GM12891 (cell line): Measurements from ENCODE around the gene TLX2.

Source experiments
- DNase-seq: peaks from one replicate; pipeline ENCODE4 v3.0.0; 2011; ENCODE audit warnings: low spot score; ENCODE audit not compliant: insufficient read length
- FAIRE-seq: peaks from 2 replicates; lab custom pipeline; 2011; peaks lifted over from hg19 to GRCh38; lab: Jason Lieb, UNC
- PAX5 ChIP-seq: IDR thresholded peaks from 2 replicates; pipeline ENCODE4 v1.6.1; 2011; ENCODE audit warnings: low read length, moderate library complexity, mild to moderate bottlenecking; ENCODE audit not compliant: insufficient read depth, severe bottlenecking
- POLR2A ChIP-seq: IDR thresholded peaks from 2 replicates; pipeline ENCODE4 v1.6.1; 2011; ENCODE audit warnings: low read depth, low read length, control low read depth
- POLR2AphosphoS5 ChIP-seq: IDR thresholded peaks from 2 replicates; pipeline ENCODE4 v1.6.1; 2011; ENCODE audit warnings: low read depth, low read length, control low read depth
- POU2F2 ChIP-seq: IDR thresholded peaks from 2 replicates; pipeline ENCODE4 v1.6.1; 2011; ENCODE audit warnings: low read depth, mild to moderate bottlenecking, control low read depth, low read length, moderate library complexity
- SPI1 ChIP-seq: IDR thresholded peaks from 2 replicates; pipeline ENCODE4 v1.6.1; 2011; ENCODE audit warnings: low read depth, low read length, control low read depth
- TAF1 ChIP-seq: IDR thresholded peaks from 2 replicates; pipeline ENCODE4 v1.6.1; 2011; ENCODE audit warnings: low read depth, low read length, control low read depth

Gene TLX2

DNA sequence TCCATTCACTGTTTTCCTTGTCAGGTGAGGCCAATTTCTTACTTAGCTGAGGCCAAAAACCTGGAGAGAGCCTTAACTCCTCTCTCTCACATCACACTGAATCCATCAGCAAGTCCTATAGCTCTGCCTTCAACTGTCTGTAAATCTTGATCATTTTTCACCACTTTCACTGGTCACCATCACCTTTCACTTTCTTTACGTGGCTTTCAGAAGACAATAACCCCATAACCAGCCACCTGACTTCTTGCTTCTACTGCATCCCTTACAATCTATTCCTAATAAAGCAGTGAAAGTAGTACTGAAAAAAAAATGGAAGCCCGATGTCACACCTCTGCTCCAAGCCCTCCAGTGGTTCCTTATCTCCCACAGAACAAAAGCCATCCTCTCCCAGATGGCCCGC is 31.8 kb downstream of the TLX2 start:
- DNase-seq (no peak), FAIRE-seq (no peak)
- TF ChIP-seq POLR2AphosphoS5 = no peak
- no peak for TF ChIP-seq TAF1
- TF ChIP-seq POU2F2 = no peak
- TF ChIP-seq POLR2A = no peak
- TF ChIP-seq PAX5 = no peak
- no peak for TF ChIP-seq SPI1

DNA sequence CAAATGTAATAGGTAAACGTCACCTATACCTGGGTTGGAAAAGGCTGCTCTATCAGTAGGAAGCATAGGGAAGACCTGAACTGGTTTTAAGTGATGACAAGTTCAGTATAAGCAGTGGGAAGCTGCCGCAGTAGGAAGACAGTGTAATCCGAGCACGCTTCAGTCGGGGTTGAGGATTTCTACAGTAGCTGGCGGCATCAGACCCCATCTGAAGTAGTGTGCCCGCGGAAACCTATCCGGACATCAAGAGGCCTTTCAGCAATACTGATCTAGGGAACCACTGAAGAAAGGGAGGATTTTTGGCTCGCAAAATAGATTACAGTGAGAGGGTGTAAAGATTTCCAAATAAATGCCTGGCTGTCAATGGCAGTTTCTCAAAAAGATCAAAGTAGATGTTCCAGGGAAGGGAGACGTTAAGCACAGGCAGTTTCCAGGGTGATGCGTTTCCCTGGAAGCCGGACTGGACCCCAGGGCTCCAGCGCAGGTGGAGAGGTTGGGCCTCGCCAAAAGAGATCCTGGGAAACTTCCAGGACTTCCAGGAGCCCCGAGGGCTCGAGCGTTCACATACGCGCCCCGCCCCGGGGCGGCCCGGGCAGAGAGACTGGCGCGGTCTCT is 34.1 kb downstream of the TLX2 start:
- no peak for TF ChIP-seq SPI1
- no peak for TF ChIP-seq TAF1
- DNase-seq = no peak
- no peak for FAIRE-seq

DNA sequence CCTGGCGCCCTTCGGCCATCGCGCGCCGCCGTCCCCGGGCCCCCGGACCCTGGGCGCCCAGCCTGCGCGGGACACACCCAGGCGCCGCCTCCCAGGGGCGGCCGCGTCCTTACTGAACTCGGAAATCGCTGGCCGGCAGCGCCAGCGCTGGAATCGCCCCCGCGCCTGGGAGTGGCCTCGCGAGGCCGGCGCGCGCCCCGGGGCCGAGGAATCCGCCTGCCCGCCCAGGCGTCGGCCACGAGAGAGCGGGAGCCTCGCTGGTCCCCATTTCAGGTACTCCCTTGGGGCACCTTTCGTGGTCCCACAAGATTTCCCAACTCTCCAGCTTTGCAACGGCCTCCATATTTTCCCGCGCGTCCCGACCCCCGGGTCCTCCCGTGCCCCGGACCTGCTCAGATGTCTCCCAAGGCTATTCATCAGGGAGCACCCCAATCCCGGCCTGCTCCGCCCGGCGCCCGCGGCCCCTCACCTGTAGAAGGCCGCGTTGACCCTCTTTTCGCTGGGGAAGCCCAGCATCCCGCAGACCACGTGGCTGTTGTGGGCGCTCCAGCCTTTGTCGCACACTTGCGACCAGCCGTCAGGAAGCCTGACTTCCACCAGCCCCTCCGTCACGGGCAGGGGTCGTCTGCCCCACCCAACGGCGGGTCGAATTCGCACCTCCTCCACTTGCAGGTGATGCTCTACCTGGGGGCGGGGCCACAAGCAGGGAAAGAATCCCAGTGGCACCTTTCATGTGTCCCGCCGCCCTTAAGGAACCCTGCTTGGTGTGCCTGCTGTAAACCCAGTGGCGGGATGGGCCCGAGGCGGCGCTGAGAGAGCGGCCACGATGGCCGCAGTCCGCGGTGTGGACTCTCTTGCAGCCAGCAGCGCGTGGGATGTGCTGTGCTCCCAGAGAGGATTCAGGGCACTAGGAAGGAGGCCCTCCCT is 34.9 kb downstream of the TLX2 start:
- TF ChIP-seq TAF1 (no peak), SPI1 (no peak), POLR2A (peak; percentile 45; the same call in 1 of the 2 replicates), POLR2AphosphoS5 (peak; percentile 30; the same call in 1 of the 2 replicates)
- no peak for DNase-seq
- peak; percentile 50 for FAIRE-seq

DNA sequence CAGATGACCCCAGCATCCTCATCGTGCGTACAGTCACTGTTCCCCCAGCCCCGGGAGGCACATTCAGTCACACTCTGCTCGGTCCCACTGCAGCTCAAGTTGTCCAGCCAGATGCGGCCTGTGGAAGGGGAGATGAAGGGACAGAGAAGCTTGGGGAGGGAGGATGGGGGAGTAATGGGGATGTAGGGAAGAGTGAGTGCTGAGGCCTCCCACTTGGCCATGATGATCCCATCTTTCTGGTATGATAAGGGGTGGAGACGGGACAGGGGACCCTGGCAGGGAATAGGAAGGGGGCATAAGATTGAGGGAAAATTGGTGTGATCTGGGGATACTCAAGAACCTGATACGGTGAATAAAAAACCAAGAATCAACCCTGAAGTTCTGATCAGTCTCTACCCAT is 36.0 kb downstream of the TLX2 start:
- no peak for DNase-seq
- FAIRE-seq = no peak
- TF ChIP-seq POLR2A = no peak
- no peak for TF ChIP-seq TAF1
- TF ChIP-seq POU2F2 = no peak
- TF ChIP-seq PAX5 = no peak
- TF ChIP-seq POLR2AphosphoS5 = no peak
- TF ChIP-seq SPI1 = no peak

DNA sequence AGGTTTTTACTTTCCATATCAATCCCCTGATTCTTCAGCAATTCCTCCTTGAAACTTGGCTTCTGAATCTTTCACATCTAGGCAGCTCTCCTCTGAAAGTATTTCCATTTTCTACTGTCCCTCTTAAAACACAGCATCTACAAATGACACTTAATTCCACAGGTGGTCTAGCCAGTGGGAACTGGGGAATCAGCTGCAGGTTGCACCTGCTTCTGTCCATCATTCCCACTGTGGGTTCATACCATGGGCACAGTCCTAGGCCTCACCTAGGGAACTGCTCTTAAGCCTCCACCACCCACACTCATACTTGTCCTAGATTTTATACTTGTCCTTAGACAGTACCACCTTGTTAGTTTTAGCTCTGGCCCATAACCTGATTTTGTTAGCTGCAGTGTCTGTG is 37.3 kb downstream of the TLX2 start:
- TF ChIP-seq POU2F2 = no peak
- TF ChIP-seq PAX5 = no peak
- TF ChIP-seq POLR2A = no peak
- no peak for TF ChIP-seq POLR2AphosphoS5
- TF ChIP-seq SPI1 = no peak
- TF ChIP-seq TAF1 = no peak
- DNase-seq (no peak), FAIRE-seq (no peak)

DNA sequence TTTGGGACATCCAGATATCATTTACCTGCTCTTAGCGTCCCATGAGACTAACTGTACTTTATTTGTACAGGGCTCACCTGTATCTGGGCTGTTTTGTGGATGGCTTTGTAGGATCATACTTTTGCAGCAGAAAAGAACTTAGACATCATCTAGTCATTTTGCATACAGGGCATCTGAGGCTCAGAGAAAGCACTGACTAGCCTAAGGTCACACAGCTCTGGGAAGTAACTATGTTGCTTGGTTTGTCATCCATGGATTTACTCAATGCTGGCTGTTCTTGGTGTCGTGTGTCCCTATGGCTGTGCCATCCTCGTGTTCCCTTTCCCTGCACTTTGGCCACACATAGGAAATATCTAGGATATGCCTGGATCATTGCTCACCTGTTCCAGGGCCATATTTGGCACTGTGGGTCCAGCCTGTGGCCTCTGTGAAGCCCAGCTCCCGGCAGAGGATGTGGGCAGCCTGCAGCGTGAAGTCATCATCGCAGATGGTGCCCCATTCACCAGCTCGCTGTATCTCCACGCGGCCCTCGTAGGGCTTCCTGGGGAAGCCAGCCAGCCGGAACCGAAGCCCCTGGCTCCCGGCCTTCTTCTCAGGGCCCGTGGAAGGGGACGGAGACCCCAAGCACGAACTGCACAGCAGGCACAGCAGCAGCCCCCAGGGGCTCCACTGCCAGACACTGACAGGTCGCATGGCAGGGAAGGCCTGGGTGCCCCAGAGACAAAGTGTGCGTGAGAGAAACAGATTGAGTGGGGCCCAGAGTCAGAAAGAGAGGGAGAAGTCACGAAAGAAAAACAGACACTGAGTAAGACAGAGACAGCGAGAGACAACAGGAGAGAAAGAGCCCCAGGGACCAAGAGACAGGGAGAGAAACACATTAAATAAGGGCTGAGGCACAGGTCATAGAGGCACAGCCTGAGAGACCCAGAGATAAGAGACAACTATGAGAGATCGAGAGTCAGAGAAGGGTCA is 38.0 kb downstream of the TLX2 start:
- FAIRE-seq (peak; percentile 9), DNase-seq (no peak)
- no peak for TF ChIP-seq POLR2A

DNA sequence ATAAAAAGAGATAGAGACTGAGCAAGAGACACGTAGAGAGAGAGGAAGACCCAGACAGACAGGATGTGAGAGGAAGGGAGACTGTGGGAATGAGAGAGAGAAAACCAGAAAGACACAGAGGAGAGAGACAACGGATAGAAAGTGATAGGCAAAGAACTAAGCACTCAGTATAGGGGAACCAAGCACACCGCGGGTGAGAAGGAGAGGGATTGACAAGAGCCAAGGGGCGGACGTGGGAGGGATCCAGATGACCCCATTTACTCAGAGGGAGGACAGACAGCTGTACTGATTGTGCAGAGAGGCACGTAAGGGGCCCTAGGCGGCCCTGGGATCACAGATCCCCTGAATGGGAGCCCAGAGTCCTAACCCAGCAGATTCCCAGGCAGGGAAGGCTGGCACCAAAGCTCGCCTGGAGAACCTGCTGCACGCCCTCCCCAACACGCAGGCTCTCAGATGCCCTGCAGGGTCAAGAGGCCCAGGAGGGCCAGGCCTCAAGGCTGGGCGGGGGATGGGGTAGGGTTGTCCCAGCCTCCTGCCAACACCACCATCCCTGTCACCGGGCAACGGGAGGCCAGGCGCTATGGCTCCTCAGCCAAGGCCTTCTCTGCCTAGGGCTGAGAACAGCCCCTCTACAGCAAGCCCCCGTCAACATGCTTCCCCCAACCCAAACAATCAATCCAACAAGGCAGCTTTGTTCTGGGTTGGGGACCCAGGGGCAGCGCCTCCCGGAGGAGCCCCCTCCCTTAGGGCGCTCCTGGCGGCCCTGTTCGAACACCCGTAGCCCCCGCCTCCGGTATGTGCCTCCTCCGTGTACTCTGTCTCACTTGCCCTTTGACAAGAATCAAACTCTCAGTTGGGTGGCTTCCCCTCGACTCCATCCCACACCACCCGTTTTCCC is 38.9 kb downstream of the TLX2 start:
- TF ChIP-seq POLR2A = no peak
- TF ChIP-seq POLR2AphosphoS5 = no peak
- TF ChIP-seq SPI1 = no peak
- TF ChIP-seq TAF1 = no peak
- no peak for TF ChIP-seq POU2F2
- TF ChIP-seq PAX5 = no peak
- DNase-seq = no peak
- peak; percentile 20 for FAIRE-seq

DNA sequence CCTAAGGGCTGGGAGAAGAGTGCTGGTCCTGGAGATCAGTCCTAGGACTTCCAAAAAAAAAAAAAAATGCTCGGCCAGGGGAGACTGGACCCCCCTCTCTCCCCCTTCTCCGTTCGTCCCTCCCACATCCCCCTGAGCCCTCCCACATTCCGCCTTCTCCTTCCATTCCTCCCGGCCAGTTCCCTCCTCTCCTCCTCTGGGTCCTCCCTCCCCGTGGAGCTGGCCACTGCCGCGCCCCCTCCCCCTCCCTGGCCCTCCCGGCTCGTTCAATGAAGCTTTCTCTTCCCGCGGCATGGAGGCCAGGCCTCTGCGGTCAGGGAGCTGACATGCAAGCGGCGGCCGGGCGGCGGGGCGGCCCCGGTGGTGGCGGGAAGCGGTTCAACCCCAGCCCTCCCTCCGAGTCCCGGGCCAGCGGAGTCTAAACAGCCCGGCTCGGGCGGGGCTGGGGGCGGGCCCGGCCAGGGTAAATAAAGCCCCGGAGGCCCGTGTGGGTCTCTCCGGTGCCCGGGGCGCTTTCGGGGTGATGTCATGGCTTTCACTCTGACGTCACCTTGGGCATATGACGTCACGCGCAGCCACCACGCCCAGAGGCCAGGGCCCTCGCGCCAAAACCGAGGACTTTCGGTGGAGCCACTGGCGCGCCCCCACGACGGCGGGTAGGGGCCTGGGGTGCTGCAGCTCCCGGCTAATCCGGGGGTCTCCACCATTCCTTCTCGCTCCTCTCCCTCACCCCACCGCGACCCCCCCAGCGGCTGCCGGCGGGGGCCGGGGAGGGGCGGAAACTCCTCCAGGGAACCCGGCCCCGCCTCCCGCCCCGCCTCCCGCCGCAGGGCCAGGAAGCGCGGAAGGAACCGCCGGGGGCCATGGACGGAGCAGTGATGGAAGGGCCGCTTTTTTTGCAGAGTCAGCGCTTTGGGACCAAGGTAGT is 39.9 kb downstream of the TLX2 start, which contains the start of the genes DOK1 and LOXL3:
DOK1 (plus strand) TSS at position 829 of the 928 bp plus-strand sequence; CDS start at position 864, 35 bp downstream.
LOXL3 (minus strand) TSS at position 51 of the 928 bp plus-strand sequence. CDS start 1,308 bp downstream, outside the sequence.
- peak; percentile 89 for DNase-seq
- peak; percentile 69 for FAIRE-seq
- TF ChIP-seq PAX5 (no peak), POLR2A (peak; percentile 8; the same call in 1 of the 2 replicates), TAF1 (no peak; the same call in 1 of the 2 replicates), SPI1 (0 out of 2 replicates have a peak, but pooled peaks have one; percentile 2)
